HG02973 (cell line): ENCODE results near the gene TRIAP1.

Experiments used
- ATAC-seq: cut with Tn5 transposase; IDR thresholded peaks from one replicate; pipeline ENCODE4 v1.9.1; 2021; ENCODE audit warnings: moderate library complexity; ENCODE audit not compliant: unreplicated experiment

TRIAP1 gene

DNA sequence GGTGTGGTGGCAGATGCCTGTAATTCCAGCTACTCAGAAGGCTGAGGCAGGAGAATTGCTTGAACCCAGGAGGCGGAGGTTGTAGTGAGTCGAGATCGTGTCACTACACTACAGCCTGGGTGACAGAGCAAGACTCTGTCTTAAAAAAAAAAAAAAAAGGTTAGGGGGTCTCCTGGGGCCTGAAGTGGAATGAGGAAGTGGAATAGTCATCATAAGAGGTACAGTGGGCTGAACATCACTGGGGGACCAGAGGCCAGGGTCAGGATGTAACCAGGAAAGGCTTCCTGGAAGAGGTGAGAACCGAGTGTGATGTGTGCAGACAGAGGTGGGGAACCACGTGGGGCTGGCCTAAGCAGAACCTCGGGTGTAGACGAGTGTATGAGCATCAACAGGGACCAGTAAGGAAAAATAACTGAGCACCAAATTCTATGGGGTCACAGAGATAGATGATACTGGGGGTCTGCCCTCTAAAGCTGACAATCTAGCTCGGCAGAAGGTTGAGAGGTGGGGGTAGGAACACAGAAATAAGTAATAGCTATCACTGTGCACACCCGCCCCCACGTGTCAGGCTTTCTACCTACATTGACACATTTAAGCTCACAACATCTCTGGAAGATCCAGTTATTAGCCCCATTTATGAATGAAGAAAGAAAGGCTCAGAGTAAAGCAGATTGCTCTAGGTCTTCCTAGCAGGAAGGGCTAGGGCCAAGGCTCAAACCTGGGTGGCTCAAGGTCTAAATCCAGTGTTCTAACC, 13.2 kb downstream of the TRIAP1 start:
- ATAC-seq: no peak

- ATAC-seq: no peak
Observed at GRCh38 chr12:120429368-120429767, 16.8 kb downstream of the TRIAP1 start.

- ATAC-seq: no peak
Observed at GRCh38 chr12:120428597-120429229, 17.5 kb downstream of the TRIAP1 start.

- ATAC-seq: no peak
Observed at GRCh38 chr12:120425797-120426196, 20.4 kb downstream of the TRIAP1 start.

GRCh38 chr12:120422892-120423456, 23.2 kb downstream of the TRIAP1 start:
- no peak for ATAC-seq

DNA sequence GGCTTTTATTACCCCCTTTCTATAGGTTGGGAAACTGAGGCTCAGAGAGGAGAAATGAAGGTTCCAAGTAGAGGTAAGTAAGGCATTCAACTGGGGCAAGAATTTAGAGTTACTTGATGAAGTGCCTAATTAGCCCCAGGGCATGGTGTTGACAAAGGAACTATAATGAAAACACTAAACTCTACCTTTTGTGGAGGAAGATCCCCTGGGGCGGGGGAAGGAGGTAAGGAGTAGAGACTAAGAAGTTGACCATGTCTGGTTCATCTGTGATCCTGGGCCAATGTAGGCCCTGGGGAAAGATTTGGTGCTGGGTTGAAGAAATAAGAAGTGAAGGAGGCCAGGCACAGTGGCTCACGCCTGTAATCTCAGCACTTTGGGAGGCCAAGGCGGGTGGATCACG, 24.5 kb downstream of the TRIAP1 start:
- no peak for ATAC-seq

GRCh38 chr12:120417917-120418580, 28.1 kb downstream of the TRIAP1 start:
- no peak for ATAC-seq

GRCh38 chr12:120416490-120417216, 29.5 kb downstream of the TRIAP1 start:
- no peak for ATAC-seq

DNA sequence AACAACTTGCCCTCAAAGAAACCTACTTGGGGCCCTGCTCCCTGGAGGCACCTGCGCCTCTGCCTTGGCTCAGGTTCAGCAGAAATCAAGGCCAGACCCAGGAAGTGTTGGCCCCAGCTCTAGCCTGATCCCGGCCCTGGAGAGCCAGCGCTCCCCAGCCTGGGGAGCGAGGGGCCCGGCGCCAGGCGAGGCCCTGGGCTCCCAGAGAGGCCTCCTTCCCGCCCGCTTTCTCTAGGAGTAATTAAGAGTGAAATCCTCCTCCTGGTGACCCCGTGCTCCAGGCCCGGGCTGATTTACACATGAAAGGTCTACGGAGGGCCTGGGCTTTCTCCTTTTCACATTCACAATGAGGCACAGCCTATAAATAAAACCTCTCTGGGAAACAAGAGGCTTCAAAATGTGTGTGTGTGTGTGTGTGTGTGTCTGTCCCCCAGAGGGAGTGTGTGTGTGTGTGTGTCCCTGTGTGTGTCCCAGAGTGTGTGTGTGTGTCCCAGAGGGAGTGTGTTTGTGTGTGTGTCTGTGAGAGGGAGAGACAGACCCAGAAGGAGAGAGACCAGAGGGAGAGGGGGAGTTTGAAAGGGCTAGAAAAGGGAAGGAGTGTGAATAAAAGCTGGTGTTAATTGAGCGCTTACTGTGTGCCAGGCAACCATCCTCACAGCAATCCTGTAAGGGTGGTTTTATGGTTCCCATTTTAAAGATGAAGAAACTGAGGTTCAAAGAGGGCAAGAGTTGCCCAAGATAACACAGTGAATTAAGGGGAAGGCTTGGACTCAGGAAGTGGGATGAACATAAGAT, 32.1 kb downstream of the TRIAP1 start:
- no peak for ATAC-seq

- ATAC-seq: no peak
Observed at GRCh38 chr12:120412421-120412820, 33.8 kb downstream of the TRIAP1 start.

- ATAC-seq: no peak
Observed at GRCh38 chr12:120408771-120409170, 37.4 kb downstream of the TRIAP1 start.

GRCh38 chr12:120406553-120406952, 39.6 kb downstream of the TRIAP1 start:
- no peak for ATAC-seq

DNA sequence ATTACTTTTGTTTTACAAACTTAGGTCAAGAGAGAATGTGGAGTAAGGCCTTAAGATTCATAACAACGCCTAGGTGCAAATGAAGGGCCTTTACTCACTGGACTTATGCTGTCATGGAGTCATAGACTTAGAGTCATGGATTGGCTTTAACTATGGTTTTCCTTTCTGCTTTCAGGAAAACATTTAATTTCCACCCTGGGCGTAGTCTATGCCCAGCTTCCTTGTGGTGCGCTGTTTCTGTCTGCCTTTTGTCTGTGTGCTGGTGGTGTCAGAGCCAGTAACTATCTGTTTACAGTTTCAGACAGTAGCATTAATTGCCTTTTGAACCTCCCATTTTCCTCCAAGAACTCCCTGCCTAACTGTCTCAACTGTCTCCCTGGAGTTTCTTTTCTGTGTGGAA, 40.1 kb downstream of the TRIAP1 start:
- ATAC-seq: no peak

GRCh38 chr12:120404271-120404670, 41.9 kb downstream of the TRIAP1 start:
- ATAC-seq: no peak

DNA sequence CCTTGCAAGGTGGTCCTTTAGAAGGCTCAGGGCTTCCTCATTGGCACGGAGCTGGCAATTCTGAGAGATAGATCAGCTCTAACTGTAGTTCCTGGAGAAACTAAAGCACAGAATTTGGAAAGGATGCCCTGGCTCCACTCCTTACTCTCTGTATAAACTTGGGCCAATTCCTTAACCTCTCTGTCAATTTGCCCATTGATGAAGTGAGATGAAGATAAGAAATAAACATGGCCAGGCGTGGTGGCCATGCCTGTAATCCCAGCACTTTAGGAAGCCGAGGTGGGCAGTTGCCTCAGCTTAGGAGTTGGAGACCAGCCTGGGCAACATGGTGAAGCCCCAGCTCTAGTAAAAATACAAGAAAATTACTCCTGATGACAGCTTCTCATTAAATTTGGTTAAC, 42.3 kb downstream of the TRIAP1 start:
- ATAC-seq: no peak

GRCh38 chr12:120402217-120402616, 44.0 kb downstream of the TRIAP1 start:
- no peak for ATAC-seq

DNA sequence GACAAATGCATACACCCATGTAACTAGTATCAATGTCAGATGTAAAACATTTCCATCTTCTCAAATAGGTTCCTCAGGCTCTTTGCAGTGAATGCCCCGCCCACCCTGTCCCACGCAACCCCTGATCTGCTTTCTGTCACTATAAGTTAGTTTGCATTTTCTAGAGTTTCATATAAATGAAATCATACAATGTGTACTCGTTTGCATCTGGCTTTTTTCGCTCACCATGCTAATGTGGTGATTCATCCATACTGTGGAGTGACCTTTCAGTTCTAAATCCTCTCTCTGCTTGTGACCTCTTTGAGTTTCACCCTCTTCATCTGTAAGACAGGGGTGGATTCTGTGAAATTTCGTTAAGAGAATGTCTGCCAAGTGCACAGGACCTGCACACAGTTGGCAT, 46.7 kb downstream of the TRIAP1 start:
- no peak for ATAC-seq

- no peak for ATAC-seq
Observed at GRCh38 chr12:120397824-120398540, 48.2 kb downstream of the TRIAP1 start.

DNA sequence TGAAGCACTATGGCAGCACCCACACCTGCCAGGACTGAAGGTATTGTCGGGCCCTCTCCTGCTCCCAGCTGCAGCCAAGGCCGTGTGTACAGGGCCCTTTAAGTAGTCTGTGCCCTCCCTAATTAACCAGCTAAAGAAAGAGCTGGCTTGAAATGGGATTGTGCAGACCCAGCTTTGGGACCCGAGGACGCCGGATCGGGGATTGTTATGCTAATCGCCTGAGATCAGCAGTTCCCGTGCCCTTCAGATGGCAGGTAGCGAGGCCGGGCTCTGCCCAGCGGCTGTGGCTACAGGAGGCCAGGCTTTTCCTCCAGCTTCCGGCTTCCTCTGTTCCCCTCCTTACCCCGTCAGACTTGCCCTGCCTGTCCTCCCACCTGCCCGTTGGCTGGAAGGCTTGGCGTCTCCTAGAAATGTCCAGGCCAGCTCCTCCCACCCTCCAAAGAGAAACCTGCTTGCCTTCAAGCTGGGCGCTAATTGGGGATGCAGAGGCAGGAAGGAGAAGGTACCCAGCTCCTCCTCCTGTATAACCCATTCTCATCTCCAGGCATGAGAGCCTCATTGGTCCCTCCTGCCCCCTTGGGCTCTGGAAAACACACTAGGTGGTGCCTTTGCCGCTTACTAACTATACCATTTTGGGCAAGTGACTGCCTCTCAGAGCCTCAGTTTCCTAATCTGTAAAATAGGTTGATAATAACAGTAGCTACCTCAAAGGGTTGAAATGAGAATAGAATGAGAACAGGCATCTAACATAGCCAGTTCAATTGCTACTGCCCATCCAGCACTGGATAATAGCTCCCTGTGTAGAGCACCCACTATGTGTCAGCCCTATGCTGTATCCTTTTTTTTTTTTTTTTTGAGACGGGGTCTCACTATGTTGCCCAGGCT, 51.5 kb downstream of the TRIAP1 start:
- no peak for ATAC-seq
